ENCODE results near the gene FRAT2.

The FRAT2 gene

DNA sequence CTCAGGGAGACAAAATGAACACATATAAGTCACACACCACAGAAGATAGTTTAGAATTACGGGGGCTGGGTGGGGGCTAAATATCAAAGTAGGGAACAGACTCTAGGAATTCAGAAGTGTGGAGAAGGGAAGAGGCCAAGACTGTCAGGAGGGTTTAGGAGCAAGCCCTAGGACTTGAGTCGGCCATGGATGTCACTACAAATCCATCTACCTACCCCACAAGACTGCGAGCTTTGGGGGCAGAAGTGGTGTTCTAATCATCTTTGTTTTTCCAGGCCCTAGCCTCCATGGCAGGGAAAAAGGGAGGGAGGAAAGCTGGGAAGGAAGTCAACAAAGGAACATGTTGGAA, 36.3 kb downstream of the FRAT2 start:
- no peak overlapping the region for H3K27ac ChIP-seq
- no peak for TF ChIP-seq CTCF (conservative IDR thresholded peaks at IDR 0.05)
- no peak for TF ChIP-seq ZFX (IDR thresholded peaks at IDR 0.05)

- TF ChIP-seq CTCF (conservative IDR thresholded peaks at IDR 0.05) (no peak), ZFX (IDR thresholded peaks at IDR 0.05) (no peak)
- no peak overlapping the region for H3K27ac ChIP-seq
Measured at GRCh38 chr10:97297556-97298222, 36.8 kb downstream of the FRAT2 start.

GRCh38 chr10:97292862-97293198, 41.7 kb downstream of the FRAT2 start:
- TF ChIP-seq ZFX (IDR thresholded peaks at IDR 0.05) (no peak), CTCF (conservative IDR thresholded peaks at IDR 0.05) (no peak)
- H3K27ac ChIP-seq: no peak overlapping the region; the same call in 1 of the 2 replicates

DNA sequence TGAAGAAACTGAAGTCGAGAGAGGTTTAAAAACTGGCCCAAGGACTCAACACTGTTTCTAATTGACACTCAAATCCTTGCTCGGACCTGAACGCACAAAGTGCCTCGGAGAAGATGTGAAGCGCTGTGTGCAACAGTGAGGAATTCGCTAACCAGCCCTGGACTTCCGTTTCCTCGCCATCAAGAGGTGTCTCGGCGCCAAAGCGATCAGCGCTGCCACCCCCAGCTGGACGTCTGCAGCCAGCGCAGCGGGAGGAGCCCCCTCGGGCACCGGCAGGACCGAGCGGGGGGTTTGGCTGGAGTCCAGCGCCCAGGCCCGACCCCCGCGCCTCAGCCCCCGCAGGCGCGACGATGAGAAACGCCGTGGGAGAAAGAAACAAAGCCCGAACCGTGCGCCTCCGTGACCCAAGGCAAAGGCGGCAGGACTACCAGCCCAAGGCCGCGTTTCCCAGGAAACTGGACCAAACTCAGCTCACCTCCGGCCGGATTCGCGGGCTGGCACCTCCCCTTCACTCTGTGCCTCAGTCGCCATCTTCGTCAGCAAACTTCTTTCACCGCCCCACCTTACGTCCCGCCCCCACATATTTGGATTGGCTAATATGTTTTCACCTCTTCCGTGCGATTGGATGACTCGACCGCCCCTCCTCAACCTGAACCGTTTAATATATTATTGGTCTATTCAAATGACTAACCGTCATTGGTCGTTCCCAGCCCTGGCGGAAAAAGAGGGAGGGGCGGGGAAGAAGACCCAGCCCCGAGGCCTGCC, 42.2 kb downstream of the FRAT2 start, which contains the start of gene ARHGAP19:
Gene ARHGAP19, minus strand, starts transcription at position 541 of the 765 bp plus-strand sequence. Its CDS starts 10 bp downstream, at position 531.
- peak within 1 kb of the TSS; percentile 93 for H3K27ac ChIP-seq
- TF ChIP-seq ZFX (IDR thresholded peaks at IDR 0.05) (peak; percentile 83; the same call in 1 of the 2 replicates), CTCF (conservative IDR thresholded peaks at IDR 0.05) (no peak)

GRCh38 chr10:97291357-97292096, 43.0 kb downstream of the FRAT2 start:
- TF ChIP-seq CTCF (conservative IDR thresholded peaks at IDR 0.05) (no peak), ZFX (IDR thresholded peaks at IDR 0.05) (no peak)
- H3K27ac ChIP-seq: peak overlapping the region; percentile 93

- H3K27ac ChIP-seq: peak overlapping the region; percentile 93
Measured at GRCh38 chr10:97290576-97291356, 43.8 kb downstream of the FRAT2 start.

DNA sequence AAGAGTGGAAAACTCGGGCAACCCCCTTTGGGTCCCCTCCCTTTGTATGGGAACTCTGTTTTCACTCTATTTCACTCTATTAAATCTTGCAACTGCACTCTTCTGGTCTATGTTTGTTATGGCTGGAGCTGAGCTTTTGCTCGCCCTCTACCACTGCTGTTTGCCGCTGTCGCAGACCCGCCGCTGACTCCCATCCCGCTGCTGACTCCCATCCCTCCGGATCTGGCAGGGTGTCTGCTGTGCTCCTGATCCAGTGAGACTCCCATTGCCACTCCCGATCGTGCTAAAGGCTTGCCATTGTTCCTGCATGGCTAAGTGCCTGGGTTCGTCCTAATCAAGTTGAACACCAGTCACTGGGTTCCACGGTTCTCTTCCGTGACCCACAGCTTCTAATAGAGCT, 44.5 kb downstream of the FRAT2 start:
- peak overlapping the region; percentile 93 for H3K27ac ChIP-seq
